GM12878 (cell line): ENCODE measurements around the gene ARHGAP26. TPM values are rescaled to one million over a fixed set of nuclear protein-coding genes. Genes with fewer than 3 reads are reported as not detected.

ENCODE experiments used
- ATAC-seq: fragments of 200-7000 bp; cut with Tn5 transposase; 3 replicates; pipeline ENCODE4 v1.9.1; 2020; ENCODE audit warnings: mild to moderate bottlenecking, moderate library complexity
- BruUV-seq: library from RNA; stranded (reverse); fragments of 400-500 nt; replicated peaks from 2 replicates; lab custom pipeline; 2021; lab: Mats Ljungman, UMichigan
- CTCF ChIA-PET: fragments of 300-600 bp; sonication (Branson Sonifier 250); formaldehyde crosslinking; extraction: SDS; loops from one replicate; lab custom pipeline; 2021; ENCODE audit warnings: inconsistent platforms; lab: Yijun Ruan, JAX
- POLR2A ChIA-PET: fragments of 350-600 bp; formaldehyde crosslinking; extraction: SDS; loops from one replicate; lab custom pipeline; 2021; ENCODE audit warnings: inconsistent platforms; lab: Charles Lee
- RAD21 ChIA-PET: fragments of 300-600 bp; sonication (Branson Sonifier 250); formaldehyde crosslinking; loops from one replicate; lab custom pipeline; 2023; ENCODE audit warnings: antibody characterized with exemption; ENCODE audit not compliant: unreplicated experiment; lab: Charles Lee
- SMC1A ChIA-PET: fragments of 300-600 bp; sonication (Branson Sonifier 250); formaldehyde crosslinking; loops from one replicate; lab custom pipeline; 2023; ENCODE audit not compliant: unreplicated experiment, uncharacterized antibody; lab: Charles Lee
- DNase-seq: peaks from one replicate; pipeline ENCODE4 v3.0.0-alpha.2; 2011; ENCODE audit warnings: low read depth, low spot score
- FAIRE-seq: peaks from 3 replicates; lab custom pipeline; 2011; peaks lifted over from hg19 to GRCh38; lab: Jason Lieb, UNC
- H2AFZ ChIP-seq: 2 replicates; pipeline ENCODE4 v1.6.0; 2011; ENCODE audit warnings: low read depth, low read length, control low read depth; ENCODE audit not compliant: control insufficient read depth
- H3K27ac ChIP-seq: 2 replicates; pipeline ENCODE4 v1.5.1; 2011; ENCODE audit warnings: control low read depth; ENCODE audit not compliant: control insufficient read depth, insufficient read depth
- H3K27me3 ChIP-seq, 2 experiments: replicated peaks in 1 of 2; 2 replicates each; pipeline versions ENCODE4 v1.6.0 to v1.6.1; 2011; ENCODE audit warnings: low read length in 1 of 2; ENCODE audit not compliant: control insufficient read depth in 2 of 2, insufficient read depth in 2 of 2
- H3K36me3 ChIP-seq, 2 experiments: 2 replicates each; pipeline ENCODE4 v1.5.1; 2011; ENCODE audit warnings: low read length in 1 of 2; ENCODE audit not compliant: control insufficient read depth in 2 of 2, insufficient read depth in 2 of 2
- H3K4me1 ChIP-seq: 2 replicates; pipeline ENCODE4 v1.6.1; 2011; ENCODE audit warnings: mild to moderate bottlenecking, low read length, moderate library complexity, mixed read lengths; ENCODE audit not compliant: control insufficient read depth, insufficient read depth
- H3K4me2 ChIP-seq: 2 replicates; pipeline ENCODE4 v1.6.0; 2011; ENCODE audit warnings: control low read depth; ENCODE audit not compliant: control insufficient read depth, insufficient read depth
- H3K4me3 ChIP-seq: fragments of 200-600 bp; sonication (generic); 2 replicates; pipeline ENCODE4 v1.5.1; 2016
- H3K79me2 ChIP-seq: 2 replicates; pipeline ENCODE4 v1.6.0; 2011; ENCODE audit warnings: low read length; ENCODE audit not compliant: control insufficient read depth, insufficient read depth
- H3K9ac ChIP-seq: 2 replicates; pipeline ENCODE4 v1.8.0; 2011; ENCODE audit warnings: low read length, control low read depth, mixed read lengths; ENCODE audit not compliant: control insufficient read depth, insufficient read depth
- H3K9me3 ChIP-seq: replicated peaks from 3 replicates; pipeline ENCODE4 v1.5.1; 2011; ENCODE audit warnings: mild to moderate bottlenecking, low read length; ENCODE audit not compliant: control insufficient read depth, insufficient read depth
- H4K20me1 ChIP-seq: 2 replicates; pipeline ENCODE4 v1.6.0; 2011; ENCODE audit not compliant: control insufficient read depth, insufficient read depth
- CHD4 ChIP-seq: fragments of 200-600 bp; sonication (generic); IDR thresholded peaks from 2 replicates; pipeline ENCODE4 v1.6.1; 2016; ENCODE audit warnings: mild to moderate bottlenecking
- CREB1 ChIP-seq: IDR thresholded peaks from 2 replicates; pipeline ENCODE4 v1.6.1; 2012; ENCODE audit warnings: low read depth, mild to moderate bottlenecking, inconsistent platforms
- EED ChIP-seq: sonication (generic); IDR thresholded peaks from 2 replicates; pipeline ENCODE4 v1.6.1; 2016; ENCODE audit warnings: antibody characterized with exemption, low read depth
- MTA2 ChIP-seq: fragments of 450-650 bp; IDR thresholded peaks from 2 replicates; pipeline ENCODE4 v1.6.1; 2016; ENCODE audit warnings: low read depth, mild to moderate bottlenecking, moderate library complexity
- RBBP5 ChIP-seq: fragments of 200-600 bp; sonication (generic); conservative IDR thresholded peaks from 2 replicates; pipeline ENCODE4 v1.6.1; 2016
- SMAD5 ChIP-seq: IDR thresholded peaks from 2 replicates; pipeline ENCODE4 v1.6.1; 2016; ENCODE audit warnings: antibody characterized with exemption, low read depth
- SREBF2 ChIP-seq: IDR thresholded peaks from 2 replicates; pipeline ENCODE4 v1.6.1; 2012; ENCODE audit warnings: mild to moderate bottlenecking, low read length
- WGBS: methylation state at CpG from one replicate; pipeline ENCODE4 v1.1.6; 2016; ENCODE audit warnings: low lambda C conversion rate; ENCODE audit not compliant: insufficient replicate concordance, insufficient coverage; ENCODE audit errors: missing lambda C conversion rate; 5-methylcytosine and 5-hydroxymethylcytosine counted together
- in situ Hi-C: fragments of 300-500 bp; cut with MboI; formaldehyde crosslinking; loops from 9 replicates; pipeline ENCODE4 v1.14.3; 2018; ENCODE audit warnings: mixed read lengths
- intact Hi-C: fragments of 100-400 bp; cut with micrococcal nuclease; formaldehyde crosslinking; loops from one replicate; pipeline ENCODE4 v1.14.2; 2022; ENCODE audit not compliant: unreplicated experiment
- polyA plus RNA-seq, 11 experiments: library from polyadenylated mRNA; depleted of rRNA in 4 of 11; unstranded in 6 of 11; stranded (reverse) in 5 of 11; fragments of >200 nt; fragmentation: Nextera tagmentation in 4 of 11; fragmentation: Illumina TruSeq in 1 of 11; extraction: Ambion mirVana in 4 of 11; extraction: Trizol in 1 of 11; gene quantifications; 1 replicate in 1 of 11; 2 replicates in 10 of 11; pipeline versions ENCODE4 v1.2.1 to v1.2.3, GENCODE V29; 2011 to 2016; ENCODE audit warnings: inconsistent platforms in 2 of 11, missing spikeins in 2 of 11, low read depth in 1 of 11
- total RNA-seq, 4 experiments: library from RNA; depleted of rRNA in 3 of 4; stranded (reverse); fragments of >200 nt in 3 of 4; fragmentation: Illumina TruSeq in 1 of 4; extraction: Trizol in 1 of 4; gene quantifications; 2 replicates each; pipeline versions ENCODE4 v1.2.1 to v1.2.3, GENCODE V29; 2013 to 2021
- TF ChIP-seq, protein P1 (sequence below): IDR thresholded peaks from 2 replicates; pipeline ENCODE4 v1.6.1; 2012; ENCODE audit warnings: low read depth, low read length, improper control_type of control experiment
- TF ChIP-seq, protein P2 (sequence below): IDR thresholded peaks from 2 replicates; pipeline ENCODE4 v1.6.1; 2011; ENCODE audit warnings: low read depth, low read length, improper control_type of control experiment, borderline replicate concordance
- TF ChIP-seq, protein P3 (sequence below): fragments of 450-650 bp; formaldehyde crosslinking; IDR thresholded peaks from 2 replicates; pipeline ENCODE4 v1.4.0; 2022; ENCODE audit warnings: mild to moderate bottlenecking, moderate library complexity
- TF ChIP-seq, protein P4 (sequence below): IDR thresholded peaks from 2 replicates; pipeline ENCODE4 v1.6.1; 2012; ENCODE audit warnings: improper control_type of control experiment, low read depth, low read length; ENCODE audit not compliant: insufficient replicate concordance
- TF ChIP-seq, protein P5 (sequence below): fragments of 450-650 bp; IDR thresholded peaks from 2 replicates; pipeline ENCODE4 v1.6.1; 2014; ENCODE audit warnings: mild to moderate bottlenecking

The ARHGAP26 gene
- total and polyA plus RNA-seq, 10 of the 15 experiments (the other 5 are each of a cell fraction or from before 2014, with no cell fraction given): 9.4 to 41.5 (median 19.3) TPM

DNA sequence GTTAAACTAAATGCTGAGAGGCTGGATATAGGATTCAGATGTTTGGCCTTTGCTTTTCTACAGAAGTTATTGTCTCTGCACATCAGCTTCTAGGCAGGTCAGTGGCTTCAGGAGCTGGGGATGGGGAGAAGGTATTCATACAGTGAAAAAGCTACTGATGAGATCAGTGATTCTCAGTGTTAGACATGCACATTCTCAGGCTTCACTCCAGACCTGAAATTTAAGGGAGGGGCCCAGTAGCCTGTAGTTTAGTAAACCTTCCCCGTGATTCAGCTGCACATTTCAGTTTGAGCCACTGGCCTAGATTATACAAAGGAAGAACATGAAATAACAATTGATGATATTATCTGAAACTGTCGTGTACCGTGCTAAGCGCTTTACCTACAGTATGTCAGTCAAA is 127.2 kb downstream of the ARHGAP26 start (continued):
- TF ChIP-seq, protein P1, sequence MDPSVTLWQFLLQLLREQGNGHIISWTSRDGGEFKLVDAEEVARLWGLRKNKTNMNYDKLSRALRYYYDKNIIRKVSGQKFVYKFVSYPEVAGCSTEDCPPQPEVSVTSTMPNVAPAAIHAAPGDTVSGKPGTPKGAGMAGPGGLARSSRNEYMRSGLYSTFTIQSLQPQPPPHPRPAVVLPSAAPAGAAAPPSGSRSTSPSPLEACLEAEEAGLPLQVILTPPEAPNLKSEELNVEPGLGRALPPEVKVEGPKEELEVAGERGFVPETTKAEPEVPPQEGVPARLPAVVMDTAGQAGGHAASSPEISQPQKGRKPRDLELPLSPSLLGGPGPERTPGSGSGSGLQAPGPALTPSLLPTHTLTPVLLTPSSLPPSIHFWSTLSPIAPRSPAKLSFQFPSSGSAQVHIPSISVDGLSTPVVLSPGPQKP: no peak
- TF ChIP-seq RBBP5: no peak
- TF ChIP-seq SMAD5: no peak
- TF ChIP-seq, protein P2, sequence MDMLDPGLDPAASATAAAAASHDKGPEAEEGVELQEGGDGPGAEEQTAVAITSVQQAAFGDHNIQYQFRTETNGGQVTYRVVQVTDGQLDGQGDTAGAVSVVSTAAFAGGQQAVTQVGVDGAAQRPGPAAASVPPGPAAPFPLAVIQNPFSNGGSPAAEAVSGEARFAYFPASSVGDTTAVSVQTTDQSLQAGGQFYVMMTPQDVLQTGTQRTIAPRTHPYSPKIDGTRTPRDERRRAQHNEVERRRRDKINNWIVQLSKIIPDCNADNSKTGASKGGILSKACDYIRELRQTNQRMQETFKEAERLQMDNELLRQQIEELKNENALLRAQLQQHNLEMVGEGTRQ: no peak
- TF ChIP-seq, protein P3, sequence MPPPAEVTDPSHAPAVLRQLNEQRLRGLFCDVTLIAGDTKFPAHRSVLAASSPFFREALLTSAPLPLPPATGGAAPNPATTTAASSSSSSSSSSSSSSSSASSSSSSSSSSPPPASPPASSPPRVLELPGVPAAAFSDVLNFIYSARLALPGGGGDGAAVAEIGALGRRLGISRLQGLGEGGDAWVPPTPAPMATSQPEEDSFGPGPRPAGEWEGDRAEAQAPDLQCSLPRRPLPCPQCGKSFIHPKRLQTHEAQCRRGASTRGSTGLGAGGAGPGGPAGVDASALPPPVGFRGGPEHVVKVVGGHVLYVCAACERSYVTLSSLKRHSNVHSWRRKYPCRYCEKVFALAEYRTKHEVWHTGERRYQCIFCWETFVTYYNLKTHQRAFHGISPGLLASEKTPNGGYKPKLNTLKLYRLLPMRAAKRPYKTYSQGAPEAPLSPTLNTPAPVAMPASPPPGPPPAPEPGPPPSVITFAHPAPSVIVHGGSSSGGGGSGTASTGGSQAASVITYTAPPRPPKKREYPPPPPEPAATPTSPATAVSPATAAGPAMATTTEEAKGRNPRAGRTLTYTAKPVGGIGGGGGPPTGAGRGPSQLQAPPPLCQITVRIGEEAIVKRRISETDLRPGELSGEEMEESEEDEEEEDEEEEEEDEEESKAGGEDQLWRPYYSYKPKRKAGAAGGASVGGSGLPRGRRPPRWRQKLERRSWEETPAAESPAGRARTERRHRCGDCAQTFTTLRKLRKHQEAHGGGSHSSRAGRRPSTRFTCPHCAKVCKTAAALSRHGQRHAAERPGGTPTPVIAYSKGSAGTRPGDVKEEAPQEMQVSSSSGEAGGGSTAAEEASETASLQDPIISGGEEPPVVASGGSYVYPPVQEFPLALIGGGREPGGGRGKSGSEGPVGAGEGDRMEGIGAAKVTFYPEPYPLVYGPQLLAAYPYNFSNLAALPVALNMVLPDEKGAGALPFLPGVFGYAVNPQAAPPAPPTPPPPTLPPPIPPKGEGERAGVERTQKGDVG: no peak

DNA sequence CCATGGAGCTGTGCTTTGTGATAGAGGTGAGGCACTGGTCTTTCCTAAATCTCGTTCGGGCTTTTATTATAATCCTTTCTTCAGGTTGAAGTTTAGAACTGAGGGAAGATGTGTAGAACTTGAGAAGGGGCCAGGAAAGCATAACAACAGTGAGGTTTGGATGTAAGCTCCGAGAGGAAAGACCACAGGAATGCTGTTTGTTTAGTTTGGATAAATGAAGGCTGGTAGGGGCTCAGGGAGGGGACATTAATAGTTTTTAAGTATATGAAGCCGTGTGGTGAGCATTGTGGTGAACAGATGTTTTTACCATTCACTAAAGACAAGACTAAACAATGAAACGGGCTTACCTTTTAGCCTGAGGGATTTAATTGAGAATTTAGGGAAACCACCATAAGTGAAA is 130.8 kb downstream of the ARHGAP26 start:
- no peak for FAIRE-seq
- Histone ChIP-seq H4K20me1 (no peaks in the 10 kb centered on the region), H3K4me3 (no peak overlapping the region), H3K27me3 (no peaks in the 10 kb centered on the region), H3K9ac (no peak overlapping the region), H3K27ac (no peak overlapping the region), H3K79me2 (no peaks in the 10 kb centered on the region), H2AFZ (no peak overlapping the region), H3K9me3 (no peaks in the 10 kb centered on the region), H3K4me1 (no peaks in the 10 kb centered on the region), H3K4me2 (no peak overlapping the region), H3K36me3 (no peaks in the 10 kb centered on the region)
- intact Hi-C loops: no loop called here
- in situ Hi-C loops: no loop called here
- no peak for ATAC-seq
- SMC1A ChIA-PET: no interaction called here
- RAD21 ChIA-PET: no interaction called here
- CTCF ChIA-PET: no interaction called here
- BruUV-seq: no TSS peak
- no peak for DNase-seq
- POLR2A ChIA-PET: no interaction called here
- WGBS: 53% methylated on average over 5 of the region's 5 CpGs
- TF ChIP-seq, protein P4, sequence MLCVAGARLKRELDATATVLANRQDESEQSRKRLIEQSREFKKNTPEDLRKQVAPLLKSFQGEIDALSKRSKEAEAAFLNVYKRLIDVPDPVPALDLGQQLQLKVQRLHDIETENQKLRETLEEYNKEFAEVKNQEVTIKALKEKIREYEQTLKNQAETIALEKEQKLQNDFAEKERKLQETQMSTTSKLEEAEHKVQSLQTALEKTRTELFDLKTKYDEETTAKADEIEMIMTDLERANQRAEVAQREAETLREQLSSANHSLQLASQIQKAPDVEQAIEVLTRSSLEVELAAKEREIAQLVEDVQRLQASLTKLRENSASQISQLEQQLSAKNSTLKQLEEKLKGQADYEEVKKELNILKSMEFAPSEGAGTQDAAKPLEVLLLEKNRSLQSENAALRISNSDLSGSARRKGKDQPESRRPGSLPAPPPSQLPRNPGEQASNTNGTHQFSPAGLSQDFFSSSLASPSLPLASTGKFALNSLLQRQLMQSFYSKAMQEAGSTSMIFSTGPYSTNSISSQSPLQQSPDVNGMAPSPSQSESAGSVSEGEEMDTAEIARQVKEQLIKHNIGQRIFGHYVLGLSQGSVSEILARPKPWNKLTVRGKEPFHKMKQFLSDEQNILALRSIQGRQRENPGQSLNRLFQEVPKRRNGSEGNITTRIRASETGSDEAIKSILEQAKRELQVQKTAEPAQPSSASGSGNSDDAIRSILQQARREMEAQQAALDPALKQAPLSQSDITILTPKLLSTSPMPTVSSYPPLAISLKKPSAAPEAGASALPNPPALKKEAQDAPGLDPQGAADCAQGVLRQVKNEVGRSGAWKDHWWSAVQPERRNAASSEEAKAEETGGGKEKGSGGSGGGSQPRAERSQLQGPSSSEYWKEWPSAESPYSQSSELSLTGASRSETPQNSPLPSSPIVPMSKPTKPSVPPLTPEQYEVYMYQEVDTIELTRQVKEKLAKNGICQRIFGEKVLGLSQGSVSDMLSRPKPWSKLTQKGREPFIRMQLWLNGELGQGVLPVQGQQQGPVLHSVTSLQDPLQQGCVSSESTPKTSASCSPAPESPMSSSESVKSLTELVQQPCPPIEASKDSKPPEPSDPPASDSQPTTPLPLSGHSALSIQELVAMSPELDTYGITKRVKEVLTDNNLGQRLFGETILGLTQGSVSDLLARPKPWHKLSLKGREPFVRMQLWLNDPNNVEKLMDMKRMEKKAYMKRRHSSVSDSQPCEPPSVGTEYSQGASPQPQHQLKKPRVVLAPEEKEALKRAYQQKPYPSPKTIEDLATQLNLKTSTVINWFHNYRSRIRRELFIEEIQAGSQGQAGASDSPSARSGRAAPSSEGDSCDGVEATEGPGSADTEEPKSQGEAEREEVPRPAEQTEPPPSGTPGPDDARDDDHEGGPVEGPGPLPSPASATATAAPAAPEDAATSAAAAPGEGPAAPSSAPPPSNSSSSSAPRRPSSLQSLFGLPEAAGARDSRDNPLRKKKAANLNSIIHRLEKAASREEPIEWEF: no peak
- TF ChIP-seq, protein P5, sequence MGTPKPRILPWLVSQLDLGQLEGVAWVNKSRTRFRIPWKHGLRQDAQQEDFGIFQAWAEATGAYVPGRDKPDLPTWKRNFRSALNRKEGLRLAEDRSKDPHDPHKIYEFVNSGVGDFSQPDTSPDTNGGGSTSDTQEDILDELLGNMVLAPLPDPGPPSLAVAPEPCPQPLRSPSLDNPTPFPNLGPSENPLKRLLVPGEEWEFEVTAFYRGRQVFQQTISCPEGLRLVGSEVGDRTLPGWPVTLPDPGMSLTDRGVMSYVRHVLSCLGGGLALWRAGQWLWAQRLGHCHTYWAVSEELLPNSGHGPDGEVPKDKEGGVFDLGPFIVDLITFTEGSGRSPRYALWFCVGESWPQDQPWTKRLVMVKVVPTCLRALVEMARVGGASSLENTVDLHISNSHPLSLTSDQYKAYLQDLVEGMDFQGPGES: no peak
- TF ChIP-seq SREBF2 (no peak), CHD4 (no peak), EED (no peak), MTA2 (no peak), CREB1 (no peak)
